Jurkat, Clone E6-1 (cell line): ENCODE results near the gene GADD45G. TPM values are rescaled to one million over a fixed set of nuclear protein-coding genes. Genes with fewer than 3 reads are reported as not detected.

Experiments
- DNase-seq: peaks from one replicate; pipeline ENCODE4 v3.0.0-alpha.2; 2011; ENCODE audit warnings: low read depth, low spot score
- H3K4me3 ChIP-seq: 2 replicates; pipeline ENCODE4 v1.5.1; 2011; ENCODE audit warnings: mild to moderate bottlenecking, low read length, control low read depth, moderate library complexity
- polyA plus RNA-seq: library from polyadenylated mRNA; unstranded; fragments of >200 nt; gene quantifications from one replicate; pipeline ENCODE4 v1.2.1, GENCODE V29; 2012; ENCODE audit warnings: missing spikeins; ENCODE audit not compliant: insufficient read length, insufficient read depth

GADD45G gene
- not detected for polyA plus RNA-seq

DNA sequence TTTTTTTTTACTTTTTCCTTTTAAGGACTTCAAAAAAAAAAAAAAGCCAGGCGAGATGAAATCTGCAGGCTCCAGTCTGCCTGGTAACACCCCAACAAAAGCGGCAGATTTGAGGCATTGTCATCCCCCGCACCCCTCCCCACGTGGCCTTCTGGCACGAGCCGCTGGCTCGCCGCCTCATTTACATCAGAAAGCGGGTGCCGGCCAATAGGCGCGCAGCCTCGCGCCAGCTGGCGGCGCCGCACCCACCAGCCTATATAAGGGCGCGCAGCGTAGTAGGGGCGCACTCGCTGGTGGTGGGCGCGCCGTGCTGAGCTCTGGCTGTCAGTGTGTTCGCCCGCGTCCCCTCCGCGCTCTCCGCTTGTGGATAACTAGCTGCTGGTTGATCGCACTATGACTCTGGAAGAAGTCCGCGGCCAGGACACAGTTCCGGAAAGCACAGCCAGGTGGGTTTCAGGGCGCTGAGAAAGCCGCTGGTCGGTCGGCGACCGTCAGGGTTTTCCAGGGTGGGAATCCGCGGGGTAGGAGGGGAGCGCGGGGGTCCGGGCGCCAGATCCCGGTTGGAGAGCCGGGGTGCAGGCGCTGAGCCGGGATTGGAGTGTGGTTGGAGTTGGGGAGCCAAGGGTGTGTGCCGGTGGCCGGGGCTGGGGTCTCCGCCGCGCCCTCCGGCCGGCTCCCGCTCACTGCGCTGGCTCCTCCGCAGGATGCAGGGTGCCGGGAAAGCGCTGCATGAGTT is at the start of gene GADD45G:
Gene GADD45G, plus strand, starts transcription at position 284 of the 736 bp plus-strand sequence. Its CDS starts 110 bp downstream, at position 394.
- peak within 1 kb of the TSS; percentile 15 for H3K4me3 ChIP-seq
- DNase-seq: peak; percentile 76

- no peak for DNase-seq
- H3K4me3 ChIP-seq: no peak overlapping the region
Observed at GRCh38 chr9:89555036-89555415, 49.8 kb upstream of the GADD45G start.

DNA sequence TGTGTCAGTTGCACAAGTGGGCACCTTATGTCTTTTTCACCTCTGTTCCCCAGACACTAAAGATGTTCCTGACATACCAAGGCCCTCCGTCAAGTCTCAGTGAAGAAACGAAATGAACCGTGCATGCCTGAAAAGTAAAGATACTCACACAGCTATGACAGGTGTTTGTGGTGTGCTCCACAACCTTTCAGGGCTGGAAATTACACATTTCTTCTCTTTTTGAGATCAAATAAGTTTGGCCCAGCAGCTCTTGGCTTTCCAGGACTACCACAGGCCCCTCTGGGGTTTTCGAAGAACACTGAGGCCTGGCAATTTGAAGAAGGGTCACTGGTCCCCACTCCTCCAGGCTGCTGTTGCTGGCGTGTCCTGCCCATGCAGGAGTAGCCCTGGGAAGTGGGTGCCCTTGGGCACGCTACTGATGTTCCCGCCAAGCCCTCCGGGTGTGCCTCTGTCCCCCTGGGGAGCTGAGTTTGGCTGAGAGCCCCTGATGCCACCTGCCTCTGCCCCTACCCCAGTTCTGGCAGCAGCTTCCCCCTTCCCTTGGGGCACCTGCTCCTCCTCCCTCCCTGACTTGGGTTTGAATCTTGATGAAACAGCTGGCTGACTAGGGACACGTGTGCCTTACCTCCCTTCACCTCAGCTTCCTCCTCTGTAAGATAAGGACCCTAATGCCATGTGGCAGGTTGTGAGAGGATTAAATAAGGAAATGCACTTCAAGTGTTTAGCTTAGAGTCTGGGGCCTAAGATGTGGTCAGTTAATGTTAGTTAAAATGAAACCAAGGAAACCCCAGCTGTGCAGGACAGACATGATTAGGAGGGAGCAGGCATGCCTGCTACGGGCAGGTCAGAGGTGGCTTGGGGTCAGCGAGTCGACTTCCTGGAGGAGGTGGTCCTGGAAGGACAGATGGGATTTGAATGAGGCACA is 49.1 kb upstream of the GADD45G start:
- H3K4me3 ChIP-seq: peak overlapping the region; percentile 15
- peak; percentile 95 for DNase-seq

GRCh38 chr9:89558196-89558899 is 46.5 kb upstream of the GADD45G start:
- no peak for DNase-seq
- no peak overlapping the region for H3K4me3 ChIP-seq

DNA sequence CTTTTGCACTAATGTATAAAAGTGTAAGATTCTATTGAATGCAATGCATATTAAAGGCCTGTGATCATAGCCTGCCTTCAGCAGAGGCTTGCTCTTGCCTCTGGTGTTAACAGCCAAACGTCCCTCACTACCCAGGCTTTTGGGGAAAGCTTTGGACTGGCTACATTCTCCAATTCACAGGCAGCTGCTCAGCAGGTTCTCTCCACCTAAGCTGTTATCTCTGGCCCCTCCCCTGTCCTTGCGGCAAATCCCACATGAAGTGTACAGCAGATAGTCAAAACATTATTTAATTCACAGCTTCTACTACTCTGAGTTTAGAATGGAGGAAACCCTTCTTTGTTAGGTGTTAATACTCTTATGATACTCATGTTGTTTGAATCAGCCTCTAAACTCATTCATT is 45.9 kb upstream of the GADD45G start:
- DNase-seq: no peak
- no peak overlapping the region for H3K4me3 ChIP-seq

- DNase-seq: no peak
- H3K4me3 ChIP-seq: no peak overlapping the region
Observed at GRCh38 chr9:89562186-89562814, 42.5 kb upstream of the GADD45G start.

DNA sequence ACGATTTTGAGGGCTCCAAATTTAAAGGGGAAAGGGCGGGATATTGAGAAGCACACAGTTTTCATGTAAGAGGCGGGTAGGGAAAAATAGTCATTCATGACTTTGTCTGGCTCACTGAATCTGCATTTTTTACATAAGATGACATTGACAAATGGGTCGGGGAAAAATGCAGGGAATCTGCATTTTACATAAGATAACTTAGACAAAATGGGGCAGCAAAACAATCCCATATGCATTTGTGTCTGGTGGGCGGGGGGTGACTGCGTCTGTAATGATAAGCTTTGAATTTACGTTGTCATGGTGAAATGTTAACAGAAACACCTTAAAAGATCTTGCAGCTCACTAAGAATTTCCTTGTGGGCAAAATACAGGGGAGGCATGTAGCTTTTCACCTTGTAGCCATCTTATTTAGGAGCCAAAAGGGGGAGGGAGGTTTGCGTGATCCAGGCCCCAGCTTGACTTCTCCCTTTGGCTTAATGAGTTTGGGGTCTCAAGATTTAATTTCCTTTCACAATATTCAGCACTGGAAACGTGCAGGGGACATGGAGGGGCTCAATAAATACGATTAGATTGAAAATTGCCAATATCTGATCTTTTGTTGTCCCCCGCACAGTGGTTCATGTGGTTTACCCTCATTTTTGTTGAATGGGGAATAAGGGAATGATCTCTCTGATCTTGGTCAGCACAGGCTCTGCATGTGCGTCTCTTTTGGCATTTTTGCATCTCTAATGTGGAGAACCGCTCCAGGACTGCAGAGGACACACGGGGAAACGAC is 41.1 kb upstream of the GADD45G start:
- no peak overlapping the region for H3K4me3 ChIP-seq
- DNase-seq: no peak

- DNase-seq: no peak
- no peak overlapping the region for H3K4me3 ChIP-seq
Observed at GRCh38 chr9:89564346-89564878, 40.4 kb upstream of the GADD45G start.

DNA sequence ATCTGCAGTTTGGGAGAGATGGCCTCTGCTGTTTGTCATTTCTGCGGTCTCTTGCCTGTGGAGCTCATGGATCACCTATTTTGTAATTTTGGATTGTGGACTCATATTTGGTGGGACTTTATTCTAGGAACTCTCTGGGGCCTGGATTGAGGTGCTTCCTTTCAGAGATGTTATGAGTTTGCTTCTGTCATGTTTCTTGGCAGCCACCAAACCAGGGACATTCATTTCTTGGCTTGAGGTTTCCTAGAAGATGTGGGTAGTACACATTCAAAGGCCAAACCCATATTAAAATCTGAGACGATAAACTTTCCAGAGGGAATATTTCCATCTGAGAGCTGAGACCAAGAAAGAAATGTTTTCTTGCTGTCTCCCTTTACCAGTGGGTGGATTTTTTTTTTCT is 37.2 kb upstream of the GADD45G start:
- H3K4me3 ChIP-seq: no peak overlapping the region
- DNase-seq: no peak

DNA sequence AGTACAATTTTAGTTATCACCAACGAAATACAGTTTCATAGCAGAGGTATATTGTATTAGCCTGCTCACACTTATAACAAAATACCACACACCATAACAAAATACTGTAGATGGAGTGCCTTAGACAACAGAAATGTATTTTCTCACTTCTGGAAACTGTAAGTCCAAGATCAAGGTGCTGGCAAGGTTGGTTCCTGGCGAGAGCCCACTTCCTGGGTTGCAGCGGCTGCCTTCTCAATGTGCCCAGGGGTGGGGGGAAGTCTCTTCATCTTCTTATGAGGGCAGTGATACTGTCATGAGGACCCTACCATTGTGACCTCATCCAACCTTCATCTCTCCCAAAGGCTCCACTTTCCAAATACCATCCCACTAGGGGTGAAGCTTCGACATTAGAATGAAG is 30.5 kb upstream of the GADD45G start:
- peak; percentile 47 for DNase-seq
- H3K4me3 ChIP-seq: no peak overlapping the region

DNA sequence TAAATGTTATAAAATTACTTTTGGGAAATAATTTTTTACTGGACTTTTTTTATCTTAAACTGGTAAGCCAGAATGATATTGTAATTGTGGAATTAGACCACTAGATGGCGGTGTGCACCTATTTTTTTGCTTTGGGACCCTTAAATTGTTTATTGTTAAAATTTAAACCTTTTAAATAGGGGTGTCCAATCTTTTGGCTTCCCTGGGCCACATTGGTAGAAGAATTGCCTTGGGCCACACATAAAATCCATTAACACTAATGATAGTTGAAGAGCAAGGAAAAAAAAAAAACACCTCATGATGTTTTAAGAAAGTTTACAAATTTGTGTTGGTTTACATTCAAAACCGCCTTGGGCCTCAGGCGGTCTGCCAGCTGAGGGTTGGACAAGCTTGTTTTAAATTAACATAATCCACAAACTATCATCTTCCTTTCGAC is 28.4 kb upstream of the GADD45G start:
- DNase-seq: peak; percentile 54
- H3K4me3 ChIP-seq: no peak overlapping the region

GRCh38 chr9:89577363-89577762 is 27.4 kb upstream of the GADD45G start:
- DNase-seq: no peak
- H3K4me3 ChIP-seq: no peak overlapping the region

DNA sequence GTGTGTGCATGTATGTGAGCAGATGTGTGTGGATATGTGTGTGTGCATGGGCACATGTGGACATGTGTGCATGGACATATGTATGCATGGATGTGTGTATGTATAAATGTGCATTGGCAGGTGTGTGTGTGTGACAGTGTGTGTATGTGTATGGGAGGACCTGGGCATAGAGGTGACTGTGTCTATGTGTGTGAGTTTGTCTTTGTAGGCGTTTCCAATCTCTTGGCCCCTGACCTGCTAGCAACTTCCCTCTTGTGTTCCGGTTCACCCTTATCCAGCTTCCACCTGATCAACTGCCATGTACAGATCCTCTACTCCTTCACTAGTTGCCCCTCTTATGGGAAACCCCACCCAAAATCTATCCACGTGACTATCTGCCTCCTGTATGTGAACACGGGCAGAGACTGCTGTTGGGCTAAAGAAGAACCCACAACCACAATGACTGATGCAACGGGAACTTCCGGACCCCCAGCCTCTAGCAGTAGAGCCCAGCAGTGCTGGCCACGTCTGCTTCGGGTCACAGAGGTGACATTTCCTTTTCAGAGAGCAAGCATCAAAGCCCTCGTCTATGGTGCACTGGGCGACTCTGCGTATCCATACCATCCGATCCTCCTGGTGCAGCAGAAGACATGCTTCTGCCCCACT is 24.9 kb upstream of the GADD45G start:
- DNase-seq: peak; percentile 62
- H3K4me3 ChIP-seq: no peak overlapping the region

DNA sequence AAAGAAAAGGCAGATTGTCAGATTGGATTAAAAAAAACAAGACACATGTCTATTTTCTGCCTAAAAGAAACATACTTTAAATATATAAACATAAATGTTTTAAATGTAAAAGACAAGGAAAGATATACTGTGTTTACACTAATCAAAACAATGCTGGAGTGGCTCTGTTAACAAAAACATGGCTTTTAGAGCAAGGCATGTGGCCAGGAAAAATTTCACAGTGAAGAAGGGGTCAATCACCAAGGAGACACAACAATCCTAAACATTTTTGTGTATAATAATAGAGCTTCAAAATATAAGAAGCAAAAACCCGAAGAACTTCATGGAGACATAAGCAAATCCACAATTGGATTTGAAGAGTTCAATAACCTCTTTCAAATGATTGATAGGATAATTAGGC is 18.5 kb upstream of the GADD45G start:
- no peak overlapping the region for H3K4me3 ChIP-seq

DNA sequence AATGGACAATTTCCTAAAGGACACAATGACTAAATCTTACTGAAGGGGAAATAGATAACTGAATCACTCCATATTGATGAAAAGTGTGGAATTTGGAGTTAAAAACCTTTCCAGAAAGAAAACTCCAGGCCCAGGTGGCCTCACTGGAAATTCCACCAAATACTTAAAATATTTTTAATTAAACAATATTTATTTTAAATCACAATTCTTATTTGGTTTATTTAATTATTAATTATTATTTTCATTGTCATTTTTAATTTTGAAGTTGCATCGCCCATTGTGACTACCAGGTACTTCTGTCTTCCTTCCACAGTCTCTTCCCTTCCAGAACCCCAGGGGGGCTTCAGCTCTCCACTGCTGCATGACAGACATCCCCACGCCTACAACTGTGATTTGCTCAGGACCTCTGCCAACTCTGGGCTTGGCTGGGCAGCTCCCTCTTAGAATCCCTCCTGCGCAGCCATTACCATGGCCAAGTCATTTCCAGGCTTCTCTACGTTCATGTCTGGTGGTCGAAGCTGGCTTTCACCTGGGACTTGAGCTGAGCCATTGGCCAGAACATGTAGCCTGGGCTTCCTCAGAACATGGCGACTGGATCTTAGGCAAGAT is 16.4 kb upstream of the GADD45G start:
- no peak overlapping the region for H3K4me3 ChIP-seq
- no peak for DNase-seq

More for the DNA sequence above, 18.5 kb upstream of the GADD45G start:
- DNase-seq: no peak

DNA sequence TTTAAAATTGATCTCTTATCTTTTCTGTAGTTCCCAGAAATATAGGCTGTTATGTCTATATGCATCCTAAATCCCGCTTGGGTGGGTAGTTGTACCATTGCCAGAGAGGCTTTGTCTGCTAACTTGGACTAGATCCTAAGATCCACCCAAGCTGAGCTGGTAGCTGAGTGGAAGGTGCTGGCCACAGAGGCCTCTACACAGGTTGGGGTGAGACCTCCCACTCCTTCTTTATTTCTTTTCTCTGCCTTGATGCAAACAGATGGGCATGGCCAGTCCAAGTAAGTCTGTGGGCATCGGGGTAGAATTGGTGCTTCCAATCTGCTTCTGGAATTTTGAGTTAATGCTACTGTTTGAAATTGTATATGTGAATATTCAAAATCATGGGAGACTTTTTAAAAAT is 14.4 kb upstream of the GADD45G start:
- DNase-seq: no peak
- H3K4me3 ChIP-seq: no peak overlapping the region
